HEK293T (cell line): Measurements from ENCODE around the gene ZBTB20.

Experiments used
- BHLHE40 ChIP-seq: fragments of 450-650 bp; IDR thresholded peaks from 2 replicates; pipeline ENCODE4 v1.6.1; 2016; ENCODE audit warnings: mild to moderate bottlenecking, moderate library complexity, borderline replicate concordance
- CTBP1 ChIP-seq: fragments of 450-650 bp; IDR thresholded peaks from 2 replicates; pipeline ENCODE4 v1.6.1; 2016; ENCODE audit warnings: borderline replicate concordance
- ELF4 ChIP-seq: fragments of 450-650 bp; IDR thresholded peaks from 2 replicates; pipeline ENCODE4 v1.6.1; 2017; ENCODE audit warnings: antibody characterized with exemption
- FOXA1 ChIP-seq: fragments of 450-650 bp; IDR thresholded peaks from 2 replicates; pipeline ENCODE4 v1.6.1; 2016; ENCODE audit warnings: mild to moderate bottlenecking
- FOXK2 ChIP-seq: fragments of 450-650 bp; IDR thresholded peaks from 2 replicates; pipeline ENCODE4 v1.6.1; 2016; ENCODE audit warnings: mild to moderate bottlenecking
- FOXM1 ChIP-seq: fragments of 450-650 bp; IDR thresholded peaks from 2 replicates; pipeline ENCODE4 v1.6.1; 2017; ENCODE audit warnings: mild to moderate bottlenecking, borderline replicate concordance
- HDGF ChIP-seq: fragments of 450-650 bp; IDR thresholded peaks from 2 replicates; pipeline ENCODE4 v1.6.1; 2017; ENCODE audit warnings: antibody characterized with exemption, borderline replicate concordance
- L3MBTL2 ChIP-seq: fragments of 450-650 bp; conservative IDR thresholded peaks from 2 replicates; pipeline ENCODE4 v1.6.1; 2016; ENCODE audit warnings: mild to moderate bottlenecking
- PKNOX1 ChIP-seq: fragments of 450-650 bp; IDR thresholded peaks from 2 replicates; pipeline ENCODE4 v1.6.1; 2016
- SP1 ChIP-seq: fragments of 450-650 bp; IDR thresholded peaks from 2 replicates; pipeline ENCODE4 v1.6.1; 2017
- SUZ12 ChIP-seq: fragments of 450-650 bp; IDR thresholded peaks from 2 replicates; pipeline ENCODE4 v1.6.1; 2016; ENCODE audit warnings: mild to moderate bottlenecking
- TARDBP ChIP-seq: fragments of 450-650 bp; IDR thresholded peaks from 2 replicates; pipeline ENCODE4 v1.6.1; 2016
- ZNF384 ChIP-seq: fragments of 450-650 bp; IDR thresholded peaks from 2 replicates; pipeline ENCODE4 v1.6.1; 2016

- TF ChIP-seq ZNF384 (no peak), SUZ12 (no peak), L3MBTL2 (no peak), BHLHE40 (no peak), SP1 (no peak), ELF4 (no peak), FOXM1 (no peak), PKNOX1 (no peak), CTBP1 (no peak), TARDBP (no peak), HDGF (no peak), FOXA1 (no peak), FOXK2 (no peak)
Observed at GRCh38 chr3:115100806-115101205, 46.3 kb downstream of the ZBTB20 start.
